ENCODE data around the gene EEF1AKMT1. TPM values are rescaled to one million over a fixed set of nuclear protein-coding genes. Genes with fewer than 3 reads are reported as not detected.

Gene EEF1AKMT1
- total RNA-seq (1 to 10 TPM; 8.7 to 9.8 TPM), polyA plus RNA-seq (10 to 100 TPM; 15.8 to 23.7 (median 16.7) TPM), total RNA-seq (0 to 8.2 (median 5.8) reads per million in 6 experiments)

- H3K4me3 Mint-ChIP-seq = peak within 1 kb of the TSS; percentile 86 to 100 (median 97)
- peak within 1 kb of the TSS; percentile 98 to 100 (median 99) for H3K27ac Mint-ChIP-seq
- DNase-seq = peak; percentile 87 to 97 (median 94)
- peak; percentile 86 to 88 for ATAC-seq
- H3K36me3 Mint-ChIP-seq = peaks cover 9 to 22% (median 22%) of the 10 kb centered on the region in 3 donors
- peaks cover 0 to 14% (median 6%) of the 10 kb centered on the region in 9 donors for H3K9me3 Mint-ChIP-seq
- no peaks in the 10 kb centered on the region for H3K27me3 Mint-ChIP-seq
- POLR2A ChIA-PET = interaction anchor here (0.6 to 1.9 kb wide), 24 partner anchors 8 to 909 kb away, joined by 3 to 8 read pairs (median 3); partner anchors contain the start of genes CRYL1, IL17D, MICU2 and MRPL57
- H3K4me1 Mint-ChIP-seq = peaks cover 14 to 45% (median 32%) of the 10 kb centered on the region in 4 donors
These were observed at the start of gene EEF1AKMT1 for GRCh38 chr13:20773194-20774080. EEF1AKMT1 (minus strand) TSS chr13:20773961; CDS start chr13:20757598, 16,363 bp downstream.

GRCh38 chr13:20823071-20823470, 49.3 kb upstream of the EEF1AKMT1 start:
- Mint-ChIP-seq H3K27me3 (no peaks in the 10 kb centered on the region), H3K27ac (no peak overlapping the region), H3K9me3 (no peaks in the 10 kb centered on the region), H3K4me1 (peaks cover 0 to 2% (median 2%) of the 10 kb centered on the region in 4 donors), H3K4me3 (no peak overlapping the region), H3K36me3 (peaks cover 0 to 47% (median 7%) of the 10 kb centered on the region in 3 donors)
- POLR2A ChIA-PET = no interaction called here
- no peak for DNase-seq
- ATAC-seq = no peak

GRCh38 chr13:20822406-20822805, 48.6 kb upstream of the EEF1AKMT1 start:
- H3K27me3 Mint-ChIP-seq = no peaks in the 10 kb centered on the region
- no peak overlapping the region for H3K27ac Mint-ChIP-seq
- POLR2A ChIA-PET = no interaction called here
- no peaks in the 10 kb centered on the region for H3K9me3 Mint-ChIP-seq
- H3K4me3 Mint-ChIP-seq = no peak overlapping the region
- ATAC-seq = no peak
- no peak for DNase-seq
- peaks cover 0 to 53% (median 7%) of the 10 kb centered on the region in 3 donors for H3K36me3 Mint-ChIP-seq
- peaks cover 0 to 3% (median 2%) of the 10 kb centered on the region in 4 donors for H3K4me1 Mint-ChIP-seq

- Mint-ChIP-seq H3K4me3 (no peak overlapping the region), H3K4me1 (peaks cover 0 to 6% (median 2%) of the 10 kb centered on the region in 4 donors)
- ATAC-seq = no peak
These were observed 46.0 kb upstream of the EEF1AKMT1 start for GRCh38 chr13:20819715-20820114.

GRCh38 chr13:20815464-20815863, 41.7 kb upstream of the EEF1AKMT1 start:
- Mint-ChIP-seq H3K4me3 (no peak overlapping the region), H3K36me3 (peaks cover 0 to 65% (median 11%) of the 10 kb centered on the region in 3 donors), H3K4me1 (peaks cover 0 to 8% (median 4%) of the 10 kb centered on the region in 4 donors), H3K27me3 (no peaks in the 10 kb centered on the region), H3K27ac (no peak overlapping the region), H3K9me3 (no peaks in the 10 kb centered on the region)
- POLR2A ChIA-PET = no interaction called here
- DNase-seq = no peak
- ATAC-seq = no peak

More at GRCh38 chr13:20819715-20820114, 46.0 kb upstream of the EEF1AKMT1 start:
- POLR2A ChIA-PET = no interaction called here
- H3K27ac Mint-ChIP-seq = no peak overlapping the region
- no peaks in the 10 kb centered on the region for H3K9me3 Mint-ChIP-seq
- no peaks in the 10 kb centered on the region for H3K27me3 Mint-ChIP-seq
- peaks cover 0 to 62% (median 4%) of the 10 kb centered on the region in 3 donors for H3K36me3 Mint-ChIP-seq
- no peak for DNase-seq

GRCh38 chr13:20814224-20814910, 40.6 kb upstream of the EEF1AKMT1 start:
- Mint-ChIP-seq H3K4me1 (peaks cover 0 to 8% (median 4%) of the 10 kb centered on the region in 4 donors), H3K4me3 (no peak overlapping the region), H3K27ac (peak overlapping the region in 1 of 10 donors; percentile 14), H3K27me3 (no peaks in the 10 kb centered on the region), H3K9me3 (no peaks in the 10 kb centered on the region), H3K36me3 (peaks cover 0 to 64% (median 11%) of the 10 kb centered on the region in 3 donors)
- no peak for DNase-seq
- ATAC-seq = no peak
- POLR2A ChIA-PET = no interaction called here

- ATAC-seq = no peak
- H3K27ac Mint-ChIP-seq = no peak overlapping the region
These were observed 39.1 kb upstream of the EEF1AKMT1 start for GRCh38 chr13:20812890-20813289.

GRCh38 chr13:20810808-20811207, 37.0 kb upstream of the EEF1AKMT1 start:
- POLR2A ChIA-PET = interaction anchor here (0.8 kb wide), 1 partner anchor 26 kb away, joined by 3 read pairs; no protein-coding TSS in a partner anchor
- no peak overlapping the region for H3K4me3 Mint-ChIP-seq
- H3K27me3 Mint-ChIP-seq = no peaks in the 10 kb centered on the region
- ATAC-seq (no peak), DNase-seq (no peak)
- no peaks in the 10 kb centered on the region for H3K9me3 Mint-ChIP-seq
- H3K27ac Mint-ChIP-seq = peak overlapping the region in 1 of 10 donors; percentile 40
- H3K4me1 Mint-ChIP-seq = peaks cover 0 to 6% (median 3%) of the 10 kb centered on the region in 4 donors
- H3K36me3 Mint-ChIP-seq = peaks cover 5 to 68% (median 20%) of the 10 kb centered on the region in 3 donors

More at GRCh38 chr13:20812890-20813289, 39.1 kb upstream of the EEF1AKMT1 start:
- Mint-ChIP-seq H3K4me1 (peaks cover 0 to 8% (median 4%) of the 10 kb centered on the region in 4 donors), H3K27me3 (no peaks in the 10 kb centered on the region), H3K4me3 (no peak overlapping the region), H3K9me3 (no peaks in the 10 kb centered on the region), H3K36me3 (peaks cover 5 to 62% (median 16%) of the 10 kb centered on the region in 3 donors)
- no peak for DNase-seq
- POLR2A ChIA-PET = no interaction called here

- H3K4me1 Mint-ChIP-seq = peaks cover 0 to 7% (median 4%) of the 10 kb centered on the region in 4 donors
- H3K36me3 Mint-ChIP-seq = peaks cover 5 to 75% (median 24%) of the 10 kb centered on the region in 3 donors
- ATAC-seq = no peak
These were observed 35.1 kb upstream of the EEF1AKMT1 start for GRCh38 chr13:20808874-20809273.

GRCh38 chr13:20803180-20803965, 29.6 kb upstream of the EEF1AKMT1 start:
- ATAC-seq (no peak), DNase-seq (no peak)
- peaks cover 0 to 77% (median 13%) of the 10 kb centered on the region in 3 donors for H3K36me3 Mint-ChIP-seq
- peaks cover 0 to 6% (median 4%) of the 10 kb centered on the region in 4 donors for H3K4me1 Mint-ChIP-seq
- no peaks in the 10 kb centered on the region for H3K27me3 Mint-ChIP-seq
- POLR2A ChIA-PET = no interaction called here
- no peak overlapping the region for H3K4me3 Mint-ChIP-seq
- H3K27ac Mint-ChIP-seq = peak overlapping the region in 6 of 10 donors; percentile 29 to 79 (median 46)
- H3K9me3 Mint-ChIP-seq = no peaks in the 10 kb centered on the region

More at GRCh38 chr13:20808874-20809273, 35.1 kb upstream of the EEF1AKMT1 start:
- H3K27ac Mint-ChIP-seq = peak overlapping the region in 2 of 10 donors; percentile 57 to 84
- no peak for DNase-seq
- H3K27me3 Mint-ChIP-seq = no peaks in the 10 kb centered on the region
- no peaks in the 10 kb centered on the region for H3K9me3 Mint-ChIP-seq
- no peak overlapping the region for H3K4me3 Mint-ChIP-seq
- POLR2A ChIA-PET = no interaction called here

GRCh38 chr13:20801707-20802106, 27.9 kb upstream of the EEF1AKMT1 start:
- H3K27ac Mint-ChIP-seq = peak overlapping the region in 6 of 10 donors; percentile 3 to 69 (median 32)
- POLR2A ChIA-PET = no interaction called here
- no peaks in the 10 kb centered on the region for H3K9me3 Mint-ChIP-seq

More at GRCh38 chr13:20801707-20802106, 27.9 kb upstream of the EEF1AKMT1 start:
- H3K4me3 Mint-ChIP-seq = no peak overlapping the region
- no peak for DNase-seq
- ATAC-seq = no peak
- peaks cover 0 to 82% (median 10%) of the 10 kb centered on the region in 3 donors for H3K36me3 Mint-ChIP-seq
- H3K27me3 Mint-ChIP-seq = no peaks in the 10 kb centered on the region
- H3K4me1 Mint-ChIP-seq = peaks cover 10 to 20% (median 14%) of the 10 kb centered on the region in 4 donors
